Peyer's patch (tissue), 4 donors: ENCODE results near the gene LRBA.

Experiments used
- CTCF ChIP-seq, 6 experiments: fragments of 450-650 bp in 4 of 6; fragments of 200-600 bp in 2 of 6; sonication (generic) in 1 of 6; IDR thresholded peaks; one replicate each; pipeline ENCODE4 v1.5.1; 2017 to 2019; ENCODE audit warnings: antibody characterized with exemption in 6 of 6, mild to moderate bottlenecking in 3 of 6, moderate library complexity in 1 of 6
- POLR2A ChIP-seq, 2 donors: fragments of 450-650 bp; IDR thresholded peaks; one replicate each; pipeline ENCODE4 v1.5.1; 2017; ENCODE audit warnings: antibody characterized with exemption in 2 of 2, mild to moderate bottlenecking in 2 of 2, moderate library complexity in 2 of 2

- TF ChIP-seq POLR2A (IDR thresholded peaks at IDR 0.05) (no peak), CTCF (IDR thresholded peaks at IDR 0.05) (no peak)
These were observed 26.8 kb downstream of the LRBA start for GRCh38 chr4:150988238-150988637.
